ENCODE measurements around the gene PPP1R14C.

DNA sequence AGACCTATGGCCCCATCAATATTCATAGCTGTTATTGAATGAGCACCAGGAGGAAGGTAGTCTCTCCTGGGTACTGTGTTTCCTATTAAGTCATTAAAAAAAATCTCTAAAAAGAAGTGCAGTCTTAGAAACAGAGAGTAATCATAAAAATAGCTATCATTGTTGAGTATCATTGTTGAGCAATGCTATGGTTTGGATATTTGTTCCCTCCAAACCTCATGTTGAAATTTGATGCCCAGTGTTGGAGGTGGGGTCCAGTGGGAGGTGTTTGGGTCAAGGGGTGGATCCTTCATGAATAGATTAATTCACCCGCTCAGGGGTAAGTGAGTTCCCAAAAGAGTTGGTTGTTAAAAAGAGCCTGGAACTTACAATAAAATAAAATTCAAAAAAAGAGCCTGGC, 137.9 kb downstream of the PPP1R14C start:
- no peak for TF ChIP-seq YY1 (IDR thresholded peaks at IDR 0.05; ENCODE audit: insufficient read depth, insufficient read length)
- TF ChIP-seq ZNF274 (IDR thresholded peaks at IDR 0.05; ENCODE audit: low read depth, low read length), result no peak
